ENCODE measurements around the gene STRN3. TPM values are rescaled to one million over a fixed set of nuclear protein-coding genes. Genes with fewer than 3 reads are reported as not detected.

Gene STRN3
- total RNA-seq, 1 experiment from 2014 or later = 52.1 TPM

- Histone ChIP-seq H3K27ac (ENCODE audit: insufficient read length, low read depth, low read length) (no peak overlapping the region), H2AFZ (ENCODE audit: low read length) (no peak overlapping the region), H4K20me1 (ENCODE audit: control insufficient read depth, insufficient read depth, insufficient read length) (no peaks in the 10 kb centered on the region)
These were observed 97.7 kb downstream of the STRN3 start for GRCh38 chr14:30928462-30928861.

More at GRCh38 chr14:30928462-30928861, 97.7 kb downstream of the STRN3 start:
- Histone ChIP-seq H3T11ph (ENCODE audit: low read length) (no peak overlapping the region), H3K23me2 (ENCODE audit: insufficient read length, low read depth, low read length, poor library complexity, severe bottlenecking) (no peaks in the 10 kb centered on the region), H3K4ac (ENCODE audit: low read depth, low read length) (no peak overlapping the region), H3K9ac (ENCODE audit: extremely low read depth, insufficient read length, low read length) (no peak overlapping the region), H2BK20ac (ENCODE audit: low read depth, low read length, poor library complexity, severe bottlenecking) (no peak overlapping the region), H3K4me2 (ENCODE audit: insufficient read depth, insufficient read length, low read length) (no peak overlapping the region), H3K79me2 (ENCODE audit: insufficient read depth, low read length) (no peaks in the 10 kb centered on the region), H3K4me1 (ENCODE audit: insufficient read depth, low read length) (no peaks in the 10 kb centered on the region), H4K5ac (ENCODE audit: insufficient read length, low read depth, low read length) (no peak overlapping the region), H4K91ac (ENCODE audit: insufficient read length, low read depth, low read length) (no peak overlapping the region), H2BK120ac (ENCODE audit: low read depth, low read length, poor library complexity, severe bottlenecking) (no peak overlapping the region), H3K14ac (ENCODE audit: insufficient read depth, low read length) (no peak overlapping the region), H2BK5ac (ENCODE audit: insufficient read length, low read length) (no peak overlapping the region), H3K9me3 (ENCODE audit: control insufficient read depth, low read depth, low read length) (no peaks in the 10 kb centered on the region), H3K23ac (ENCODE audit: insufficient read length, low read depth, low read length) (no peak overlapping the region), H2AK5ac (ENCODE audit: insufficient read length, low read length) (no peak overlapping the region), H3K27me3 (ENCODE audit: insufficient read depth, low read length) (no peaks in the 10 kb centered on the region), H3K79me1 (ENCODE audit: insufficient read depth, low read depth, low read length, poor library complexity, severe bottlenecking) (no peaks in the 10 kb centered on the region), H3K18ac (ENCODE audit: insufficient read length, low read depth, low read length) (no peak overlapping the region), H4K8ac (replicated peaks; ENCODE audit: insufficient read length, low read depth, low read length) (no peak overlapping the region), H2BK12ac (ENCODE audit: insufficient read length, low read depth, low read length) (no peak overlapping the region), H3K56ac (ENCODE audit: insufficient read length, low read depth, low read length) (no peak overlapping the region), H2BK15ac (ENCODE audit: low read depth, low read length) (no peak overlapping the region)
- no peak for TF ChIP-seq CTCF (conservative IDR thresholded peaks at IDR 0.05)
- Mint-ChIP-seq H3K27me3 (ENCODE audit: low read depth) (no peaks in the 10 kb centered on the region), H3K4me1 (peaks cover 2 to 9% of the 10 kb centered on the region in 2 experiments; a peak in 2 of 4 replicates), H3K4me3 (no peak overlapping the region), H3K36me3 (ENCODE audit: insufficient read depth in 1 of 3, low read depth in 3 of 3) (peaks cover 3 to 19% (median 7%) of the 10 kb centered on the region in 3 experiments; a peak in 5 of 7 replicates), H3K27ac (no peak overlapping the region), H3K9me3 (no peaks in the 10 kb centered on the region)
- DNase-seq = no peak

All from H9 (cell line).